Mesendoderm (in vitro differentiated cells): ENCODE data around the gene ZSWIM6.
A peak's percentile ranks its signal among the peaks of the same experiment; 100 is the strongest.

Source experiments
- DNase-seq: peaks from one replicate; pipeline ENCODE4 v3.0.0; 2013
- H2AK5ac ChIP-seq: 2 replicates; pipeline ENCODE4 v1.6.1; 2013; ENCODE audit warnings: low read length, inconsistent platforms
- H2BK120ac ChIP-seq: 2 replicates; pipeline ENCODE4 v1.6.1; 2013; ENCODE audit warnings: low read depth, mild to moderate bottlenecking, low read length, moderate library complexity, mixed read lengths
- H2BK15ac ChIP-seq: replicated peaks from 2 replicates; pipeline ENCODE4 v1.6.1; 2013; ENCODE audit warnings: low read depth, mild to moderate bottlenecking, moderate library complexity
- H2BK5ac ChIP-seq: 2 replicates; pipeline ENCODE4 v1.6.1; 2013; ENCODE audit warnings: low read length, inconsistent platforms
- H3K18ac ChIP-seq: 2 replicates; pipeline ENCODE4 v1.6.1; 2013; ENCODE audit warnings: mild to moderate bottlenecking, low read length, mixed read lengths
- H3K23ac ChIP-seq: one replicate; pipeline ENCODE4 v1.6.1; 2013; ENCODE audit warnings: low read length
- H3K27ac ChIP-seq: 2 replicates; pipeline ENCODE4 v1.5.1; 2013; ENCODE audit warnings: low read depth, mild to moderate bottlenecking, inconsistent platforms, low read length, moderate library complexity
- H3K27me3 ChIP-seq: 2 replicates; pipeline ENCODE4 v1.6.1; 2013; ENCODE audit warnings: low read length, control low read depth, mild to moderate bottlenecking, inconsistent platforms; ENCODE audit not compliant: insufficient read depth, poor library complexity
- H3K36me3 ChIP-seq: 2 replicates; pipeline ENCODE4 v1.6.1; 2013; ENCODE audit warnings: low read length, inconsistent platforms; ENCODE audit not compliant: control insufficient read depth, insufficient read depth
- H3K4ac ChIP-seq: one replicate; pipeline ENCODE4 v1.6.1; 2013; ENCODE audit warnings: low read depth, mild to moderate bottlenecking, low read length, moderate library complexity
- H3K4me1 ChIP-seq: 2 replicates; pipeline ENCODE4 v1.6.1; 2013; ENCODE audit warnings: low read depth, low read length, inconsistent platforms; ENCODE audit not compliant: control insufficient read depth
- H3K4me2 ChIP-seq: 2 replicates; pipeline ENCODE4 v1.6.1; 2013; ENCODE audit warnings: low read length
- H3K4me3 ChIP-seq: 2 replicates; pipeline ENCODE4 v1.5.1; 2013; ENCODE audit warnings: mild to moderate bottlenecking, low read length
- H3K56ac ChIP-seq: one replicate; pipeline ENCODE4 v1.6.1; 2013; ENCODE audit warnings: low read length
- H3K79me1 ChIP-seq: 2 replicates; pipeline ENCODE4 v1.6.1; 2013; ENCODE audit warnings: low read length, inconsistent platforms
- H3K79me2 ChIP-seq: 2 replicates; pipeline ENCODE4 v1.6.1; 2013; ENCODE audit warnings: mild to moderate bottlenecking, low read length; ENCODE audit not compliant: control insufficient read depth, insufficient read depth
- H3K9ac ChIP-seq: 2 replicates; pipeline ENCODE4 v1.6.1; 2013; ENCODE audit warnings: low read length, inconsistent platforms
- H4K5ac ChIP-seq: one replicate; pipeline ENCODE4 v1.6.1; 2013; ENCODE audit warnings: low read length
- H4K8ac ChIP-seq: one replicate; pipeline ENCODE4 v1.6.1; 2013; ENCODE audit warnings: low read depth, mild to moderate bottlenecking, control low read depth, low read length, moderate library complexity
- WGBS: extraction: QIAGEN DNeasy Blood & Tissue Kit; methylation state at CpG from one replicate; pipeline ENCODE4 v1.1.7; 2013; ENCODE audit warnings: low lambda C conversion rate, missing lambda C conversion rate; ENCODE audit not compliant: insufficient coverage; ENCODE audit errors: extremely low coverage; 5-methylcytosine and 5-hydroxymethylcytosine counted together

Gene ZSWIM6

DNA sequence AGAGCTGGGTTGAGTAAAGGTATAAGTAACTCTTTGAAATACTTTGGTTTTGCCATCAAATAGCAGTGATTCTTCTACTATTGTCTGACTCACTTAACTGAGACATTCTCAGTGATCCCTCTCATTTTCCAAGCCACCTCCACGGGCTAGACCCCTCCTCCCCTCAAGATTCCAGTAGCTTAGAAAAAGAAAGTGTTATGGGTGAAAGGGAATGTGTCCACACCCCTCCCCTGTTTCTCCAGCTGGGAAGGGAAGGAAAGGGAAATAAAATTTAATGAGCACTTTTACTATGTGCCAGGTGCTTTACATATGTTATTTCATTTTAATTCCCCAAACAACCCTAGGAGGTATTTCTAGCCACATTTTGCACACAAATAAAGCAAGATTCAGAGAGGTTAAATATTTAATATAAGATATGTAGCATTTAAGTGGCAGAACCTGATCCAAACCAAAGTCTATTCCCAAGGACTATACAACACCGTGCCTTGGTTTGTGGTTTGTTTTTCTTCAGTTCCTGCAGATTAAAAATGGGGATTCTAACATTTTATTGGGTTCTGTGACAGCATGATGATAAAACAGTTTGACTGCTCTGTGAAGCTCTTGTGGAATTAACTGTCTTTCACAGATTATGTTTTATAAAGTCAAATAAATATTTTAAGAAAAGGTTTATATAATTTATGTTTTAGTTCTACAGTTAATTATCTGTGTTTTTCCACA is 135.9 kb downstream of the ZSWIM6 start:
- Histone ChIP-seq H3K18ac (no peak overlapping the region), H3K79me2 (peaks cover 15% of the 10 kb centered on the region), H3K4me1 (peaks cover 7% of the 10 kb centered on the region), H2BK120ac (no peak overlapping the region), H3K4me2 (no peak overlapping the region), H3K36me3 (no peaks in the 10 kb centered on the region), H2BK5ac (no peak overlapping the region), H3K4me3 (no peak overlapping the region), H3K27me3 (no peaks in the 10 kb centered on the region), H3K79me1 (peaks cover 18% of the 10 kb centered on the region), H3K27ac (no peak overlapping the region), H2BK15ac (no peak overlapping the region), H3K4ac (no peak overlapping the region), H3K56ac (no peak overlapping the region), H3K23ac (no peak overlapping the region), H2AK5ac (no peak overlapping the region), H3K9ac (no peak overlapping the region), H4K8ac (no peak overlapping the region), H4K5ac (no peak overlapping the region)
- no CpG with 5 or more reads among the region's 2 CpGs for WGBS
- DNase-seq = peak; percentile 80

DNA sequence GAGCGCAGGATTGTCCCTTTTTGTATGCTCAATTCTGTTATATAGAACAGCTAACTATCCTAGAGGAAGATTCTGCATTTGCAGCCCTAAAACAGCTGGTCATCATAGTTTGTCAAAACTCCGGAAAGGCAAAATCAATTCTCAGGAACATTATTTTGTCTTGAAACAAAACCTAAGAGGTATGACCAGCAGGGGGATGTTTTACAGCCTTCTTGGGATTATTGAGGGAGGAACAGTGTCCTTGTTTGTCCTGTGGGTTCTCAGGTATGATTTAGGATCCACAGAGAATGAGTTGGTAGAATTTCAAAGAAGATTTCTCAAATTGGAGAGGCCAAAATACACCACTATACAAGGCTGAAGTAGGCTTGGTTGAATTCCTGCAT is 136.4 kb downstream of the ZSWIM6 start:
- H3K27me3 ChIP-seq = no peaks in the 10 kb centered on the region

DNA sequence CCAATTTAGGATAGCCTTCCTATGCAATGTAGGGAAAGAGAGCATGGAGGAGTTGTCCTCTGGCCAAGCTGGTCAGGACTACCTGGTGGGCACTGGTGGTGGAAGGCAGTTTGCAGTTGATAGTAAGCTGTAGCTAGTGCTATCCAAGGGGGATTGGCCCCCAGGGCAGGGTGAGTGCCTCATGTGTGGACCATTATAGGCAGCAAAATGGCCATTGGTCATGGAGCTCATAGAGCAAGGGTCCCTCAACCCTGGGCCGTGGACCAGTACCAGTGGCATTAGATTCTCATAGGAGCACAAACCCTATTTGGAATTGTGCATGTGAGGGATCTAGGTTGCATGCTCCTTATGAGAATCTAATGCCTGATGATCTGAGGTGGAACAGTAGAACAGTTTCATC is 139.3 kb downstream of the ZSWIM6 start:
- H2BK5ac ChIP-seq = no peak overlapping the region
- no peak overlapping the region for H3K27ac ChIP-seq
- H3K56ac ChIP-seq = no peak overlapping the region
- H2AK5ac ChIP-seq = no peak overlapping the region
- H2BK120ac ChIP-seq = no peak overlapping the region
- no peak overlapping the region for H4K5ac ChIP-seq
- H3K4me1 ChIP-seq = no peaks in the 10 kb centered on the region
- peaks cover 14% of the 10 kb centered on the region for H3K79me1 ChIP-seq
- H4K8ac ChIP-seq = no peak overlapping the region
- H2BK15ac ChIP-seq = no peak overlapping the region
- H3K4ac ChIP-seq = no peak overlapping the region
- no peaks in the 10 kb centered on the region for H3K27me3 ChIP-seq
- no peak overlapping the region for H3K18ac ChIP-seq
- H3K9ac ChIP-seq = no peak overlapping the region
- no peak overlapping the region for H3K23ac ChIP-seq
- no peak for DNase-seq
- H3K4me3 ChIP-seq = no peak overlapping the region
- H3K4me2 ChIP-seq = no peak overlapping the region
- no peaks in the 10 kb centered on the region for H3K36me3 ChIP-seq
- no CpG with 5 or more reads among the region's 1 CpG for WGBS
- peaks cover 11% of the 10 kb centered on the region for H3K79me2 ChIP-seq

More for the DNA sequence above, 136.4 kb downstream of the ZSWIM6 start:
- Histone ChIP-seq H2BK15ac (no peak overlapping the region), H2BK120ac (no peak overlapping the region), H3K27ac (no peak overlapping the region), H3K4me3 (no peak overlapping the region), H3K79me2 (peaks cover 12% of the 10 kb centered on the region), H3K4ac (no peak overlapping the region), H3K4me2 (no peak overlapping the region), H3K56ac (no peak overlapping the region), H2BK5ac (no peak overlapping the region), H2AK5ac (no peak overlapping the region), H3K23ac (no peak overlapping the region), H3K79me1 (peaks cover 18% of the 10 kb centered on the region), H3K4me1 (peaks cover 7% of the 10 kb centered on the region), H3K18ac (no peak overlapping the region), H4K8ac (no peak overlapping the region), H4K5ac (no peak overlapping the region), H3K9ac (no peak overlapping the region), H3K36me3 (no peaks in the 10 kb centered on the region)
- peak; percentile 36 for DNase-seq
- WGBS = no CpG with 5 or more reads among the region's 2 CpGs

DNA sequence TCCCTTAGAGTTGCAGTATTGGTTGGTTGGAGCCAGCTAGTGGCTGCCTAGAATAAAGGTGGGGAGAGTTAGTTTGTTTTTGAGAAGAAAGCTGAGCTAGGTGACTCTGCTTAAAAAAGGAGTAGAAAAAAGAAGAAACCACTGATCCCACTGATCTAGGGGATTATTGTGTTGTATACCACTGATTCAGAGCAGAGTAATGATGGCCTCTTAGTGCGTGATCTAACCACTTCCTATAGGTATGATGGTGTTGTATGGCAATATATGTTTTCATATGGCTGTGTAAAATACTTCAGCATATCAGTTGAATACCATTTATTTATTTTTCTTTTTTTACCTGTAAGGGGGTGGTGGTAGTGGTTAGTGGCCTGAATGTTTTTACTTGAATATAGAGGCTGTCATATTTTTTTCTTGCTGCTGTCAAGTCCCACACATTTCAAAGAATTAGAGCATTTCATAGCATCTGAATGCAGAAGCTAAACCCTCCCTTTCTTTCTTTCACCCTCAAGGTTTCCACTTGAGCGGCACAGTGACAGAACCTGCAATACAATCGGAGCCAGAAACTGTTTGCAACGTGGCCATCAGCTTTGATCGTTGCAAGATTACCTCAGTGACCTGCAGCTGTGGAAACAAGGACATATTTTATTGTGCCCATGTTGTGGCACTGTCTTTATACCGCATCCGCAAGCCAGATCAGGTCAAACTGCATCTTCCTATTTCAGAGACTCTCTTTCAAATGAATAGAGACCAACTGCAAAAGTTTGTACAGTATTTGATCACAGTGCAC is 140.3 kb downstream of the ZSWIM6 start:
- no peak overlapping the region for H3K23ac ChIP-seq
- WGBS = no CpG with 5 or more reads among the region's 7 CpGs

DNA sequence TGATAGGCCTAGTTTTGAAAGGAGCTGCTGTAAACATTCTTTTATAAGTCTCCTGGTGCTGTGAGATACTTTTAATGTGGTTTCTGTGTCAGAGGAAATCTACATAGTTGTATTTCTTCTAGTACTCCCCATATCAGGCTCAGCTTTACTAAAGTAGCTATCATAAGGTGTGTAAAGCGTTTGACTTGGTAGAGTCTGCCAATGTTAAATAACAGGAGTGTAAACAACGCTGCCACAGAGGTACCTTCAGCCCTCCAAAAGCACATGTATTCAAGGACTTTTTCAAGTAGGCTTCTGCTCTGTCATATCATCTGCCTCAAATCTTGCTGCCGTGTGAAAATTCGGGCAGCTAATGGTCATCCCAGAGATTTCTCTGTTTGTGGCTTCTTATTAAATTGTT is 142.7 kb downstream of the ZSWIM6 start:
- Histone ChIP-seq H2BK5ac (no peak overlapping the region), H3K56ac (no peak overlapping the region), H4K8ac (no peak overlapping the region), H3K9ac (no peak overlapping the region), H2BK120ac (no peak overlapping the region), H3K79me2 (peaks cover 12% of the 10 kb centered on the region), H3K27me3 (no peaks in the 10 kb centered on the region), H3K4ac (no peak overlapping the region), H4K5ac (no peak overlapping the region), H3K27ac (no peak overlapping the region), H3K4me1 (no peaks in the 10 kb centered on the region), H3K23ac (no peak overlapping the region), H2AK5ac (no peak overlapping the region), H2BK15ac (no peak overlapping the region), H3K79me1 (peaks cover 23% of the 10 kb centered on the region), H3K36me3 (no peaks in the 10 kb centered on the region), H3K4me3 (no peak overlapping the region), H3K18ac (no peak overlapping the region), H3K4me2 (no peak overlapping the region)
- DNase-seq = no peak
- WGBS = no CpG with 5 or more reads among the region's 4 CpGs

More for the DNA sequence above, 140.3 kb downstream of the ZSWIM6 start:
- Histone ChIP-seq H3K79me1 (peaks cover 18% of the 10 kb centered on the region), H3K18ac (no peak overlapping the region), H4K8ac (no peak overlapping the region), H3K36me3 (no peaks in the 10 kb centered on the region), H3K4ac (no peak overlapping the region), H2AK5ac (no peak overlapping the region), H2BK15ac (no peak overlapping the region), H3K4me2 (no peak overlapping the region), H3K79me2 (peaks cover 12% of the 10 kb centered on the region), H3K27ac (no peak overlapping the region), H3K4me1 (no peaks in the 10 kb centered on the region), H3K27me3 (no peaks in the 10 kb centered on the region), H4K5ac (no peak overlapping the region), H3K9ac (no peak overlapping the region), H3K56ac (no peak overlapping the region), H2BK5ac (no peak overlapping the region), H2BK120ac (no peak overlapping the region), H3K4me3 (no peak overlapping the region)
- DNase-seq = no peak
